IPS-11a (cell line): Measurements from ENCODE around the gene CELF2.
"Not testable (repeated sequence)": the region's sequence is repeated elsewhere in the genome, so short reads cannot be mapped to it uniquely, and the experiment has no call there.

Source experiments
- H3K4me3 ChIP-seq: one replicate; pipeline ENCODE4 v1.5.1; 2013; ENCODE audit warnings: low read depth, low read length, control low read depth

CELF2 gene

GRCh38 chr10:11120711-11121110 lies 103.0 kb downstream of the CELF2 start:
- no peak overlapping the region for H3K4me3 ChIP-seq

- H3K4me3 ChIP-seq, result not testable (repeated sequence)
Measured at GRCh38 chr10:11123892-11124291, 106.2 kb downstream of the CELF2 start.

GRCh38 chr10:11125004-11125403 lies 107.3 kb downstream of the CELF2 start:
- no peak overlapping the region for H3K4me3 ChIP-seq

- H3K4me3 ChIP-seq, result not testable (repeated sequence)
Measured at GRCh38 chr10:11127017-11127416, 109.3 kb downstream of the CELF2 start.

- no peak overlapping the region for H3K4me3 ChIP-seq
Measured at GRCh38 chr10:11131112-11131639, 113.5 kb downstream of the CELF2 start.

GRCh38 chr10:11134411-11134810 lies 116.7 kb downstream of the CELF2 start:
- H3K4me3 ChIP-seq, result no peak overlapping the region

GRCh38 chr10:11135709-11136108 lies 118.0 kb downstream of the CELF2 start:
- H3K4me3 ChIP-seq, result no peak overlapping the region

- H3K4me3 ChIP-seq, result no peak overlapping the region
Measured at GRCh38 chr10:11138314-11139033, 120.8 kb downstream of the CELF2 start.

- H3K4me3 ChIP-seq, result no peak overlapping the region
Measured at GRCh38 chr10:11140963-11141362, 123.3 kb downstream of the CELF2 start.

- no peak overlapping the region for H3K4me3 ChIP-seq
Measured at GRCh38 chr10:11141571-11142091, 124.0 kb downstream of the CELF2 start.

GRCh38 chr10:11142777-11143176 lies 125.1 kb downstream of the CELF2 start:
- H3K4me3 ChIP-seq, result no peak overlapping the region

- no peak overlapping the region for H3K4me3 ChIP-seq
Measured at GRCh38 chr10:11143242-11143641, 125.6 kb downstream of the CELF2 start.

- H3K4me3 ChIP-seq, result no peak overlapping the region
Measured at GRCh38 chr10:11144626-11145494, 127.2 kb downstream of the CELF2 start.

- no peak overlapping the region for H3K4me3 ChIP-seq
Measured at GRCh38 chr10:11145495-11145855, 127.8 kb downstream of the CELF2 start.

- H3K4me3 ChIP-seq, result no peak overlapping the region
Measured at GRCh38 chr10:11146402-11147171, 128.9 kb downstream of the CELF2 start.

GRCh38 chr10:11147722-11148121 lies 130.1 kb downstream of the CELF2 start:
- H3K4me3 ChIP-seq, result no peak overlapping the region

GRCh38 chr10:11148142-11149028 lies 130.7 kb downstream of the CELF2 start:
- no peak overlapping the region for H3K4me3 ChIP-seq

GRCh38 chr10:11149807-11150141 lies 132.1 kb downstream of the CELF2 start:
- H3K4me3 ChIP-seq, result no peak overlapping the region

GRCh38 chr10:11150231-11150731 lies 132.6 kb downstream of the CELF2 start:
- no peak overlapping the region for H3K4me3 ChIP-seq

GRCh38 chr10:11150879-11151415 lies 133.3 kb downstream of the CELF2 start:
- H3K4me3 ChIP-seq, result no peak overlapping the region
